ENCODE results near the gene KCNK2. TPM values are rescaled to one million over a fixed set of nuclear protein-coding genes. Genes with fewer than 3 reads are reported as not detected.

Gene KCNK2
- polyA plus RNA-seq, 3 donors: not detected

GRCh38 chr1:215095524-215095923, 13.0 kb downstream of the KCNK2 start:
- WGBS (ENCODE audit: insufficient coverage): 58% methylated on average over 3 of the region's 5 CpGs
- Mint-ChIP-seq H3K36me3 (no peaks in the 10 kb centered on the region), H3K4me1 (no peaks in the 10 kb centered on the region), H3K27ac (no peak overlapping the region), H3K27me3 (ENCODE audit: low read depth in 3 of 3) (peaks cover 2 to 5% (median 3%) of the 10 kb centered on the region in 3 donors), H3K9me3 (peaks cover 0 to 5% (median 0%) of the 10 kb centered on the region in 7 donors), H3K4me3 (no peak overlapping the region)
- Histone ChIP-seq H3K4me2 (replicated peaks; ENCODE audit: extremely low read depth, low read length, poor library complexity, severe bottlenecking) (no peak overlapping the region), H3K27ac (ENCODE audit: low read depth in 1 of 2, low read length in 2 of 2) (no peak overlapping the region), H3K4me1 (ENCODE audit: control insufficient read depth in 1 of 2, insufficient read depth in 2 of 2, low read length in 2 of 2) (no peaks in the 10 kb centered on the region), H2AFZ (ENCODE audit: insufficient read depth, low read depth, low read length, poor library complexity, severe bottlenecking) (no peak overlapping the region), H3K9ac (ENCODE audit: insufficient read depth, low read length, poor library complexity, severe bottlenecking) (no peak overlapping the region), H3K9me3 (replicated peaks in 1 of 2; ENCODE audit: control insufficient read depth in 1 of 2, insufficient read depth in 1 of 2, low read length in 2 of 2) (no peaks in the 10 kb centered on the region), H3K4me3 (replicated peaks in 1 of 3; ENCODE audit: low read depth in 2 of 3, low read length in 3 of 3) (no peak overlapping the region), H3K27me3 (ENCODE audit: control insufficient read depth in 2 of 2, insufficient read depth in 2 of 2, low read length in 2 of 2) (no peaks in the 10 kb centered on the region), H3K79me2 (ENCODE audit: insufficient read depth, low read length) (no peaks in the 10 kb centered on the region), H4K20me1 (ENCODE audit: insufficient read depth, low read length) (no peaks in the 10 kb centered on the region), H3K36me3 (replicated peaks in 1 of 2; ENCODE audit: control insufficient read depth in 1 of 2, insufficient read depth in 2 of 2, low read length in 2 of 2) (no peaks in the 10 kb centered on the region)
- DNase-seq: no peak
- intact Hi-C loops (cut with micrococcal nuclease): no loop called here
- TF ChIP-seq CTCF (IDR thresholded peaks at IDR 0.05): no peak

DNA sequence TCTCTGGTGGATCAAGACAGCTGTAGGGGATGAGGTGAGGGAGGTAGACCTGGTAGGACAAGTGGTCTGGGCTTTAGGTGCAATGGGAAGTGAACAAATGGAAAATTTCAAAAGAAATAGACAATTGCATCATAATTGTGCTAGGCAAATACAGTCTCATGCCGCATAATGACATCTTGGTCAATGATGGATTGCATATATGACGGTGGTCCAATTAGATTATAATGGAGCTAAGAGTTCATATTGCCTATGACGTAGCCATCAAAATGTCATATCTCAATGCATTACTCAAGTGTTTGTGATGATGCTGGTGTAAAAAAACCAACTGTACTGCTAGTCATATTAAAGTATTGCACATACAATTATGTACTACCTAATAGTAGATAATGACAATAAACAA, 19.0 kb downstream of the KCNK2 start:
- no peak for TF ChIP-seq CTCF (IDR thresholded peaks at IDR 0.05)
- Histone ChIP-seq H3K9ac (ENCODE audit: insufficient read depth, low read length, poor library complexity, severe bottlenecking) (no peak overlapping the region), H3K9me3 (replicated peaks in 1 of 2; ENCODE audit: control insufficient read depth in 1 of 2, insufficient read depth in 1 of 2, low read length in 2 of 2) (no peaks in the 10 kb centered on the region), H3K4me1 (ENCODE audit: control insufficient read depth in 1 of 2, insufficient read depth in 2 of 2, low read length in 2 of 2) (no peaks in the 10 kb centered on the region), H3K27ac (ENCODE audit: low read depth in 1 of 2, low read length in 2 of 2) (no peak overlapping the region), H3K27me3 (ENCODE audit: control insufficient read depth in 2 of 2, insufficient read depth in 2 of 2, low read length in 2 of 2) (no peaks in the 10 kb centered on the region), H3K4me3 (replicated peaks in 1 of 3; ENCODE audit: low read depth in 2 of 3, low read length in 3 of 3) (no peak overlapping the region), H4K20me1 (ENCODE audit: insufficient read depth, low read length) (no peaks in the 10 kb centered on the region), H3K79me2 (ENCODE audit: insufficient read depth, low read length) (no peaks in the 10 kb centered on the region), H3K4me2 (replicated peaks; ENCODE audit: extremely low read depth, low read length, poor library complexity, severe bottlenecking) (no peak overlapping the region), H3K36me3 (replicated peaks in 1 of 2; ENCODE audit: control insufficient read depth in 1 of 2, insufficient read depth in 2 of 2, low read length in 2 of 2) (no peaks in the 10 kb centered on the region), H2AFZ (ENCODE audit: insufficient read depth, low read depth, low read length, poor library complexity, severe bottlenecking) (no peak overlapping the region)
- Mint-ChIP-seq H3K4me3 (no peak overlapping the region), H3K9me3 (peaks cover 0 to 2% (median 2%) of the 10 kb centered on the region in 7 donors), H3K4me1 (no peaks in the 10 kb centered on the region), H3K27ac (no peak overlapping the region), H3K36me3 (no peaks in the 10 kb centered on the region), H3K27me3 (ENCODE audit: low read depth in 3 of 3) (peaks cover 2 to 6% (median 3%) of the 10 kb centered on the region in 3 donors)
- no peak for DNase-seq
- intact Hi-C loops (cut with micrococcal nuclease): no loop called here
- WGBS (ENCODE audit: insufficient coverage): 83% methylated on average over 2 of the region's 3 CpGs

Data from CD14-positive monocyte (primary cell).